Measurements from ENCODE around the gene NAGK. TPM values are rescaled to one million over a fixed set of nuclear protein-coding genes. Genes with fewer than 3 reads are reported as not detected.
"Not testable (repeated sequence)": the region's sequence is repeated elsewhere in the genome, so short reads cannot be mapped to it uniquely, and the experiment has no call there.

Gene NAGK
- total and polyA plus RNA-seq, 4 donors, result 21.8 to 41.0 (median 27.1) TPM

DNA sequence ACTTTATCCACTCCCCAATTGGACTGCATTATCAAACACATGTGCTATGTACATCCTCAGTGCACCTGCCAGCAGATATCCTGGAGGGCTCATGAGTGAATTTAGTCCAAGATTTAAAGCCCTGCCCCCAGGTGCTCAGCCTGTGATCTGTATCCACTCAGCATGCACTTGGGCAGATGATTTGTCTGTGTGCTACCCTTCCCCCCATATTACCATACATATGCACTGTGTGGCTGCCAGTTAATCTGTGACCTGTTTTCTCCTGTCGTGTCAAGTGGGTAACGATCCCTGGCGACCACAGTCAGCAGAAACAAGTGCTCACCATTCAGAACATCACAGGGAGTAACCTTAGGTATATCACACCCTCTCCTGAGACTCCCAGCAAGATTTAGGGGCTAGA lies 10.2 kb downstream of the NAGK start:
- no peaks in the 10 kb centered on the region for H3K9me3 ChIP-seq (ENCODE audit: control insufficient read depth in 4 of 4, low read length in 3 of 4)
- H3K36me3 ChIP-seq (ENCODE audit: control insufficient read depth in 4 of 4, insufficient read depth in 3 of 4, low read depth in 1 of 4, low read length in 3 of 4), result peaks cover 7 to 43% (median 28%) of the 10 kb centered on the region in 4 donors
- H3K9ac ChIP-seq (ENCODE audit: low read depth in 1 of 2, low read length in 2 of 2), result no peak overlapping the region
- H3K27ac ChIP-seq (ENCODE audit: low read depth in 1 of 2, low read length in 2 of 2), result no peak overlapping the region
- H3K4me1 ChIP-seq (ENCODE audit: control insufficient read depth in 4 of 4, insufficient read depth in 4 of 4, low read length in 3 of 4), result no peaks in the 10 kb centered on the region
- WGBS, result 83% methylated on average over 3 of the region's 3 CpGs
- DNase-seq (ENCODE audit: low spot score), result no peak
- no peak overlapping the region for H3K4me3 ChIP-seq (ENCODE audit: low read depth in 1 of 3, low read length in 3 of 3)
- TF ChIP-seq CTCF (IDR thresholded peaks at IDR 0.05; ENCODE audit: low read depth, low read length, missing input control), result no peak
- H3K27me3 ChIP-seq (ENCODE audit: control insufficient read depth in 4 of 4, insufficient read depth in 4 of 4, low read length in 3 of 4), result no peaks in the 10 kb centered on the region

DNA sequence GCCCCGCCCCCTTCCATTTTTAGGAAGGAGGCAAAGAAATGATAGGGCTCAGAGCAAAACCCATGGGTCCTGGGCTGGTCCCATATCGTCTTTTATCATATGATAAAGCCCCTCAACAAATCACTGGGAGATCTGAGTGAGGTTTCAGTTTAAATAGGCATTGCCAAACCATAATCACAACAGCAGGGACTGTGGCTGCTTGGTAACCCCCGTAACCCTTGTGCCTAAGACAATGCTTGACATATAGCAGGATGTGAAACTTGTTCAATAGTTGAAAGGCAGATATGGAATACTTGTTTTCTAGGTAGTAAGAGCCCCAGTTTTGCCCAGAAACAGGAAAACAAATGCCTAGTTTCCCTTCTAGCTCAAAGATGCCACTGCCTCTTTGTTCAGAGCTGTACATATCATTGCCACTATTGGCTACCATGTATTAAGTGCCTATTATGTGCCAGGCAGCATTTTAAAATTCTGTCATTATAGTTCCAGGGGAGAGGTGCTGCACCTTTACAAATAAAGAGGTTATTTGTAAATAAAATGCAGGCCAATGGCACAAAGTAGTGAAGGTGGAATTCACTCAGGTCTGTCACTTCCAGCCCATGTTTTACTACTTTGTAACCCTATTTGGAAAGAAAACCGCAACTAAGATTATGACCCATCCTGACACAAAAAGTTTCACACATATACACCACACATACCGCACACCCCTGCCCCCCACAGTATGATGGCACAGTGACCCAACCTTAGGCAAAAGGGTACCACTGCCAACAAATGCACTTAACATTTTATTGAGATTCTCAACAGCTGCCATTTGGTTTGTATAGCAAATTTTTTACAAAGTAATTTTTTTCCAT lies 14.2 kb downstream of the NAGK start:
- no peaks in the 10 kb centered on the region for H3K4me1 ChIP-seq (ENCODE audit: control insufficient read depth in 4 of 4, insufficient read depth in 4 of 4, low read length in 3 of 4)
- H3K27ac ChIP-seq (ENCODE audit: low read depth in 1 of 2, low read length in 2 of 2), result no peak overlapping the region
- TF ChIP-seq GABPA (IDR thresholded peaks at IDR 0.05 in 1 of 2, conservative IDR thresholded peaks at IDR 0.05 in 1 of 2), result no peak
- no peak for TF ChIP-seq HNF4A (conservative IDR thresholded peaks at IDR 0.05)
- TF ChIP-seq, protein P1, sequence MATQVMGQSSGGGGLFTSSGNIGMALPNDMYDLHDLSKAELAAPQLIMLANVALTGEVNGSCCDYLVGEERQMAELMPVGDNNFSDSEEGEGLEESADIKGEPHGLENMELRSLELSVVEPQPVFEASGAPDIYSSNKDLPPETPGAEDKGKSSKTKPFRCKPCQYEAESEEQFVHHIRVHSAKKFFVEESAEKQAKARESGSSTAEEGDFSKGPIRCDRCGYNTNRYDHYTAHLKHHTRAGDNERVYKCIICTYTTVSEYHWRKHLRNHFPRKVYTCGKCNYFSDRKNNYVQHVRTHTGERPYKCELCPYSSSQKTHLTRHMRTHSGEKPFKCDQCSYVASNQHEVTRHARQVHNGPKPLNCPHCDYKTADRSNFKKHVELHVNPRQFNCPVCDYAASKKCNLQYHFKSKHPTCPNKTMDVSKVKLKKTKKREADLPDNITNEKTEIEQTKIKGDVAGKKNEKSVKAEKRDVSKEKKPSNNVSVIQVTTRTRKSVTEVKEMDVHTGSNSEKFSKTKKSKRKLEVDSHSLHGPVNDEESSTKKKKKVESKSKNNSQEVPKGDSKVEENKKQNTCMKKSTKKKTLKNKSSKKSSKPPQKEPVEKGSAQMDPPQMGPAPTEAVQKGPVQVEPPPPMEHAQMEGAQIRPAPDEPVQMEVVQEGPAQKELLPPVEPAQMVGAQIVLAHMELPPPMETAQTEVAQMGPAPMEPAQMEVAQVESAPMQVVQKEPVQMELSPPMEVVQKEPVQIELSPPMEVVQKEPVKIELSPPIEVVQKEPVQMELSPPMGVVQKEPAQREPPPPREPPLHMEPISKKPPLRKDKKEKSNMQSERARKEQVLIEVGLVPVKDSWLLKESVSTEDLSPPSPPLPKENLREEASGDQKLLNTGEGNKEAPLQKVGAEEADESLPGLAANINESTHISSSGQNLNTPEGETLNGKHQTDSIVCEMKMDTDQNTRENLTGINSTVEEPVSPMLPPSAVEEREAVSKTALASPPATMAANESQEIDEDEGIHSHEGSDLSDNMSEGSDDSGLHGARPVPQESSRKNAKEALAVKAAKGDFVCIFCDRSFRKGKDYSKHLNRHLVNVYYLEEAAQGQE (IDR thresholded peaks at IDR 0.05), result no peak
- no peak for TF ChIP-seq ZBTB33 (IDR thresholded peaks at IDR 0.05)
- TF ChIP-seq HNF4G (IDR thresholded peaks at IDR 0.05), result no peak
- no peak for TF ChIP-seq RAD21 (IDR thresholded peaks at IDR 0.05)
- no peak for TF ChIP-seq SP1 (IDR thresholded peaks at IDR 0.05)
- no peak for TF ChIP-seq EGR1 (IDR thresholded peaks at IDR 0.05; ENCODE audit: low read depth in 2 of 2)
- no peak overlapping the region for H3K4me3 ChIP-seq (ENCODE audit: low read depth in 1 of 3, low read length in 3 of 3)
- DNase-seq (ENCODE audit: low spot score), result no peak
- 81% methylated on average over 5 of the region's 5 CpGs for WGBS
- no peak overlapping the region for H3K9ac ChIP-seq (ENCODE audit: low read depth in 1 of 2, low read length in 2 of 2)
- no peaks in the 10 kb centered on the region for H3K27me3 ChIP-seq (ENCODE audit: control insufficient read depth in 4 of 4, insufficient read depth in 4 of 4, low read length in 3 of 4)
- peaks cover 5 to 13% (median 8%) of the 10 kb centered on the region in 4 donors for H3K36me3 ChIP-seq (ENCODE audit: control insufficient read depth in 4 of 4, insufficient read depth in 3 of 4, low read depth in 1 of 4, low read length in 3 of 4)
- H3K9me3 ChIP-seq (ENCODE audit: control insufficient read depth in 4 of 4, low read length in 3 of 4), result no peaks in the 10 kb centered on the region

DNA sequence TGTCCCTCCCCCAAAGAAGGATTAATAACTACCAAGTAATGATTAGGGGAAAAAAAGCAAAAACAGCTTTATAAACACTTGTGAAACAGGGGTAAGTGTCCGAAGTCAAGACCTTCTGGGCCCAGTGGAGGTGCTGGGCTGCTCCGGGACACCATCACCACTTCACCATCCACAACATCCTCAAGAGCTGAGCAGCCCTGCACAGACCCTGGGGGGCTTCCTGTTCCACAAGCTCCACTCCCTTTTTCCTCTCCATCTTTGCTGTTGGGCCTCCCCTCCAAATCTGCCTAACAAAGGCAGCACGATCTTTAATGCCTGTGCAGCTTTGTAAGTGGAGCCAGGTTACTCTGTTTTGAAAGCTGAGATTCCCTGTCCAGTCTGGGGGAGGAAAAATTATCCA lies 14.8 kb downstream of the NAGK start:
- not testable (repeated sequence) for H3K27me3 ChIP-seq (ENCODE audit: control insufficient read depth in 4 of 4, insufficient read depth in 4 of 4, low read length in 3 of 4); H3K9me3 ChIP-seq (ENCODE audit: control insufficient read depth in 4 of 4, low read length in 3 of 4); H3K27ac ChIP-seq (ENCODE audit: low read depth in 1 of 2, low read length in 2 of 2); DNase-seq (ENCODE audit: low spot score); H3K36me3 ChIP-seq (ENCODE audit: control insufficient read depth in 4 of 4, insufficient read depth in 3 of 4, low read depth in 1 of 4, low read length in 3 of 4); H3K4me1 ChIP-seq (ENCODE audit: control insufficient read depth in 4 of 4, insufficient read depth in 4 of 4, low read length in 3 of 4); H3K9ac ChIP-seq (ENCODE audit: low read depth in 1 of 2, low read length in 2 of 2); H3K4me3 ChIP-seq (ENCODE audit: low read depth in 1 of 3, low read length in 3 of 3)
- no CpG with 5 or more reads among the region's 3 CpGs for WGBS

GRCh38 chr2:71083752-71084312 lies 15.4 kb downstream of the NAGK start:
- H3K9ac ChIP-seq (ENCODE audit: low read depth in 1 of 2, low read length in 2 of 2); H3K36me3 ChIP-seq (ENCODE audit: control insufficient read depth in 4 of 4, insufficient read depth in 3 of 4, low read depth in 1 of 4, low read length in 3 of 4); H3K4me3 ChIP-seq (ENCODE audit: low read depth in 1 of 3, low read length in 3 of 3); H3K27me3 ChIP-seq (ENCODE audit: control insufficient read depth in 4 of 4, insufficient read depth in 4 of 4, low read length in 3 of 4); H3K27ac ChIP-seq (ENCODE audit: low read depth in 1 of 2, low read length in 2 of 2); H3K9me3 ChIP-seq (ENCODE audit: control insufficient read depth in 4 of 4, low read length in 3 of 4); H3K4me1 ChIP-seq (ENCODE audit: control insufficient read depth in 4 of 4, insufficient read depth in 4 of 4, low read length in 3 of 4); DNase-seq (ENCODE audit: low spot score): not testable (repeated sequence)
- WGBS, result 75% methylated on average over 10 of the region's 13 CpGs
